ENCODE results near the gene RNF38. TPM values are rescaled to one million over a fixed set of nuclear protein-coding genes. Genes with fewer than 3 reads are reported as not detected.
A peak's percentile ranks its signal among the peaks of the same experiment; 100 is the strongest.

Gene RNF38
- total RNA-seq, 1 experiment from 2014 or later: 18.1 TPM

DNA sequence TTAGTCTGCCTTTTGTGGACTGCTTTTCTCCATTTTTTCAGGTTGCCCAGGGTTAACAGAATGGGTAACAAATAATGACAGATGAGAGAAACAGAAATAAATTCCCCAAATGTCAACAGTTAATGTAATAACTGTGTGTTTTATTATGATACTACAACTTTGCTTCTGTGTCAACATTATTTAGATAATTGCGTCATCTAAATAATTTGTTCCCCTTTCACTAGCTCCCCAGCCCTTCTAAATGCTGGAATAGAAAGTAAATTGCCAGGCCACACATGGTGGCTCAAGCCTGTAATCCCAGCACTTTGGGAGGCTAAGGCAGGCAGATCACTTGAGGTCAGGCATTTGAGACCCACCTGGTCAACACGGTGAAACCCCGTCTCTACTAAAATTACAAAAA is 53.5 kb downstream of the RNF38 start:
- Histone ChIP-seq H3K4me1 (ENCODE audit: control insufficient read depth in 1 of 2, insufficient read depth in 2 of 2, low read length in 2 of 2) (no peaks in the 10 kb centered on the region), H3K27me3 (ENCODE audit: insufficient read depth, low read length) (no peaks in the 10 kb centered on the region), H3K9ac (ENCODE audit: low read length) (no peak overlapping the region), H3K9me2 (ENCODE audit: insufficient read depth) (no peaks in the 10 kb centered on the region), H3K36me3 (ENCODE audit: control insufficient read depth in 1 of 2, insufficient read depth in 2 of 2, low read length in 2 of 2) (peaks cover 9 to 41% of the 10 kb centered on the region in 2 experiments; a peak in 3 of 4 replicates), H2AFZ (ENCODE audit: low read depth, low read length, poor library complexity, severe bottlenecking) (no peak overlapping the region), H4K20me1 (ENCODE audit: insufficient read depth) (no peaks in the 10 kb centered on the region), H3K27ac (ENCODE audit: low read depth, low read length) (no peak overlapping the region), H3K4me3 (replicated peaks in 1 of 2; ENCODE audit: low read depth in 1 of 2, low read length in 2 of 2) (no peak overlapping the region), H3K79me2 (ENCODE audit: insufficient read depth, low read length) (no peaks in the 10 kb centered on the region), H3K4me2 (ENCODE audit: low read length) (no peak overlapping the region), H3K9me3 (ENCODE audit: control insufficient read depth in 1 of 2, insufficient read depth in 1 of 2, low read depth in 1 of 2, low read length in 2 of 2) (no peaks in the 10 kb centered on the region)
- RAD21 ChIA-PET (ENCODE audit: low non-redundant PET in 1 of 2, low total read pairs in 2 of 2, uncharacterized antibody in 2 of 2, unreplicated experiment in 2 of 2): no interaction called here
- intact Hi-C loops (cut with micrococcal nuclease): no loop called here
- DNase-seq (ENCODE audit: low read depth, low spot score) (no peak), ATAC-seq (no peak)
- POLR2A ChIA-PET: no interaction called here
- no TSS peak for BruUV-seq (replicated peaks)
- TF ChIP-seq SRF (IDR thresholded peaks at IDR 0.05; ENCODE audit: low read depth) (no peak), FOSL1 (IDR thresholded peaks at IDR 0.05; ENCODE audit: low read depth) (no peak), JUND (IDR thresholded peaks at IDR 0.05) (no peak), POLR2AphosphoS5 (IDR thresholded peaks at IDR 0.05; ENCODE audit: low read depth, low read length) (no peak)
- CTCF ChIA-PET: no interaction called here

DNA sequence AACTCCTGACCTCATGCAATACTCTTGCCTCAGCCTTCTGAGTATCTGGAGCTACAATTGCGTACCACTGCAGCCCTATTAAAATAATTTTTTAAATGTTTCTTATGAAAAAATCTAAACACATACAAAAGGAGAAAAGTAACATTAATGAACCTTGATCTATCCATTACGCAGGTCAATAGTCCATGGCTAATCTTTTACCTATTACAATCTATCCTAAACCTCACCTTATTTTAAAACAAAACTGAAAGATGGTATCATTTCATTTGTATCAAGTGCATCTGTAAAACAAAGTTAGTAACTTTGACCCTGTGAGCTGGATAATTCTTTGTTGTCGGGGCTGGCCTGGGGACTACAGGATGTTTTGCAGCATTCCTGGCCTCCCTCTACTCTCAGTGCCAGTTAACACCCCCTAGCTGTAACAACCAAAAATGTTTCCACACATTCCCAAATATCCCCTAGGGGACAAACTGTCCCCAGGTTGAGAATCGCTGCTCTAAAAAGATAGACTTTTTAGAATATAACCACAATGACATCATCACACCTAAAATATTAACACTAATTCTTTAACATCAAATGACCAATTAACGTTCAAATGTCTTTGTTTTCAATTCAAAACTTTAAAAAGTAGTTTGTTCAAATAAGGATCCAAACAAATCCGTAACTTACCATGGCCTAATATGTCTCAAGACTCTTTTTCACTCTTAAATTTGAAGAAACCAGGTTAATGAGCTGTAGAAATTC is 54.8 kb downstream of the RNF38 start:
- Histone ChIP-seq H2AFZ (ENCODE audit: low read depth, low read length, poor library complexity, severe bottlenecking) (no peak overlapping the region), H3K79me2 (ENCODE audit: insufficient read depth, low read length) (no peaks in the 10 kb centered on the region), H3K27ac (ENCODE audit: low read depth, low read length) (no peak overlapping the region), H3K4me1 (ENCODE audit: control insufficient read depth in 1 of 2, insufficient read depth in 2 of 2, low read length in 2 of 2) (no peaks in the 10 kb centered on the region), H3K27me3 (ENCODE audit: insufficient read depth, low read length) (no peaks in the 10 kb centered on the region), H3K9ac (ENCODE audit: low read length) (no peak overlapping the region), H3K4me3 (replicated peaks in 1 of 2; ENCODE audit: low read depth in 1 of 2, low read length in 2 of 2) (no peak overlapping the region), H3K9me3 (ENCODE audit: control insufficient read depth in 1 of 2, insufficient read depth in 1 of 2, low read depth in 1 of 2, low read length in 2 of 2) (no peaks in the 10 kb centered on the region), H3K36me3 (ENCODE audit: control insufficient read depth in 1 of 2, insufficient read depth in 2 of 2, low read length in 2 of 2) (peaks cover 0 to 32% of the 10 kb centered on the region in 2 experiments; a peak in 2 of 4 replicates), H4K20me1 (ENCODE audit: insufficient read depth) (no peaks in the 10 kb centered on the region), H3K9me2 (ENCODE audit: insufficient read depth) (no peaks in the 10 kb centered on the region), H3K4me2 (ENCODE audit: low read length) (no peak overlapping the region)
- intact Hi-C loops (cut with micrococcal nuclease): no loop called here
- DNase-seq (ENCODE audit: low read depth, low spot score) (no peak), ATAC-seq (peak; percentile 61)
- TF ChIP-seq, protein P1, sequence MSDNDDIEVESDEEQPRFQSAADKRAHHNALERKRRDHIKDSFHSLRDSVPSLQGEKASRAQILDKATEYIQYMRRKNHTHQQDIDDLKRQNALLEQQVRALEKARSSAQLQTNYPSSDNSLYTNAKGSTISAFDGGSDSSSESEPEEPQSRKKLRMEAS (IDR thresholded peaks at IDR 0.05): no peak
- TF ChIP-seq, protein P2, sequence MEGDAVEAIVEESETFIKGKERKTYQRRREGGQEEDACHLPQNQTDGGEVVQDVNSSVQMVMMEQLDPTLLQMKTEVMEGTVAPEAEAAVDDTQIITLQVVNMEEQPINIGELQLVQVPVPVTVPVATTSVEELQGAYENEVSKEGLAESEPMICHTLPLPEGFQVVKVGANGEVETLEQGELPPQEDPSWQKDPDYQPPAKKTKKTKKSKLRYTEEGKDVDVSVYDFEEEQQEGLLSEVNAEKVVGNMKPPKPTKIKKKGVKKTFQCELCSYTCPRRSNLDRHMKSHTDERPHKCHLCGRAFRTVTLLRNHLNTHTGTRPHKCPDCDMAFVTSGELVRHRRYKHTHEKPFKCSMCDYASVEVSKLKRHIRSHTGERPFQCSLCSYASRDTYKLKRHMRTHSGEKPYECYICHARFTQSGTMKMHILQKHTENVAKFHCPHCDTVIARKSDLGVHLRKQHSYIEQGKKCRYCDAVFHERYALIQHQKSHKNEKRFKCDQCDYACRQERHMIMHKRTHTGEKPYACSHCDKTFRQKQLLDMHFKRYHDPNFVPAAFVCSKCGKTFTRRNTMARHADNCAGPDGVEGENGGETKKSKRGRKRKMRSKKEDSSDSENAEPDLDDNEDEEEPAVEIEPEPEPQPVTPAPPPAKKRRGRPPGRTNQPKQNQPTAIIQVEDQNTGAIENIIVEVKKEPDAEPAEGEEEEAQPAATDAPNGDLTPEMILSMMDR (IDR thresholded peaks at IDR 0.05 in 2 of 3, conservative IDR thresholded peaks at IDR 0.05 in 1 of 3; ENCODE audit: borderline replicate concordance in 1 of 3, insufficient read depth in 1 of 3, low read depth in 2 of 3, low read length in 2 of 3): peak; percentile 13 to 25 (median 17); a peak in 3 of 6 replicates
- no peak for TF ChIP-seq CEBPB (IDR thresholded peaks at IDR 0.05; ENCODE audit: low read depth)
- no TSS peak for BruUV-seq (replicated peaks)
- ChIA-PET RAD21 (ENCODE audit: low non-redundant PET in 1 of 2, low total read pairs in 2 of 2, uncharacterized antibody in 2 of 2, unreplicated experiment in 2 of 2) (interaction anchor here in 1 of 2 experiments (0.6 kb wide), 1 partner anchor 139 kb away, joined by 4 read pairs; no protein-coding TSS in a partner anchor), POLR2A (no interaction called here), CTCF (no interaction called here)
